ENCODE data around the gene OSTC.

GRCh38 chr4:108636246-108636645 lies 14.2 kb upstream of the OSTC start:
- TF ChIP-seq, protein P1, sequence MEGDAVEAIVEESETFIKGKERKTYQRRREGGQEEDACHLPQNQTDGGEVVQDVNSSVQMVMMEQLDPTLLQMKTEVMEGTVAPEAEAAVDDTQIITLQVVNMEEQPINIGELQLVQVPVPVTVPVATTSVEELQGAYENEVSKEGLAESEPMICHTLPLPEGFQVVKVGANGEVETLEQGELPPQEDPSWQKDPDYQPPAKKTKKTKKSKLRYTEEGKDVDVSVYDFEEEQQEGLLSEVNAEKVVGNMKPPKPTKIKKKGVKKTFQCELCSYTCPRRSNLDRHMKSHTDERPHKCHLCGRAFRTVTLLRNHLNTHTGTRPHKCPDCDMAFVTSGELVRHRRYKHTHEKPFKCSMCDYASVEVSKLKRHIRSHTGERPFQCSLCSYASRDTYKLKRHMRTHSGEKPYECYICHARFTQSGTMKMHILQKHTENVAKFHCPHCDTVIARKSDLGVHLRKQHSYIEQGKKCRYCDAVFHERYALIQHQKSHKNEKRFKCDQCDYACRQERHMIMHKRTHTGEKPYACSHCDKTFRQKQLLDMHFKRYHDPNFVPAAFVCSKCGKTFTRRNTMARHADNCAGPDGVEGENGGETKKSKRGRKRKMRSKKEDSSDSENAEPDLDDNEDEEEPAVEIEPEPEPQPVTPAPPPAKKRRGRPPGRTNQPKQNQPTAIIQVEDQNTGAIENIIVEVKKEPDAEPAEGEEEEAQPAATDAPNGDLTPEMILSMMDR (IDR thresholded peaks at IDR 0.05) = no peak
- TF ChIP-seq POLR2A (IDR thresholded peaks at IDR 0.05) = no peak

All from Peyer's patch (tissue), 4 donors.